WERI-Rb-1 (cell line): ENCODE measurements around the gene PITRM1.

ENCODE experiments used
- DNase-seq: peaks from one replicate; pipeline ENCODE4 v3.0.0-alpha.2; 2020
- H3K27ac ChIP-seq: fragments of 250-450 bp; sonication (Bioruptor Pico); 2 replicates; pipeline ENCODE4 v1.5.1; 2020; ENCODE audit warnings: mild to moderate bottlenecking, moderate library complexity
- H3K27me3 ChIP-seq: fragments of 250-450 bp; sonication (Bioruptor Pico); 2 replicates; pipeline ENCODE4 v1.5.1; 2021; ENCODE audit warnings: mild to moderate bottlenecking, low read depth, moderate library complexity; ENCODE audit not compliant: insufficient read depth, severe bottlenecking
- H3K36me3 ChIP-seq: fragments of 250-450 bp; sonication (Bioruptor Pico); 2 replicates; pipeline ENCODE4 v1.5.1; 2020; ENCODE audit warnings: mild to moderate bottlenecking, moderate library complexity
- H3K4me3 ChIP-seq: 2 replicates; pipeline ENCODE4 v1.5.1; 2011; ENCODE audit warnings: low read depth, mild to moderate bottlenecking, control low read depth, low read length
- H3K9me3 ChIP-seq: fragments of 250-450 bp; sonication (Bioruptor Pico); 2 replicates; pipeline ENCODE4 v1.5.1; 2021; ENCODE audit warnings: mild to moderate bottlenecking, moderate library complexity; ENCODE audit not compliant: severe bottlenecking
- CTCF ChIP-seq: IDR thresholded peaks from 2 replicates; pipeline ENCODE4 v1.5.1; 2011; ENCODE audit warnings: low read depth, mild to moderate bottlenecking, control low read depth, inconsistent platforms, low read length

PITRM1 gene

DNA sequence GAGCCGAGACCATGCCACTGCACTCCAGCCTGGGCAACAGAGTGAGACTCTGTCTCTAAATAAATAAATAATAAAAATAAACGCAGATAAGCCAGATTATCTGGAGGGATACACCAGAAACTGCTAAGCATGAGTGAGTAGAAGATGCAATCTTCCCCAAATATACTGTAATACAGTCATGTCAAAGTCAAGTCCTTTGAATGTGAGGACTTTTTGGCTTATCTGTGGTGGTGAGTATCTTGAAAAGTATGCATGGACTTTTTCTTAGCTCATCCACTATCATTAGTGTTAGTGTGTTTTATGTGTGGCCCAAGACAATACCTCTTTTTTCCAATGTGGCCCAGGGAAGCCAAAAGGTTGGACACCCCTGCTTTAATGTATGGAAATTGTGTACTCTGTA, 44.7 kb upstream of the PITRM1 start:
- DNase-seq: no peak

DNA sequence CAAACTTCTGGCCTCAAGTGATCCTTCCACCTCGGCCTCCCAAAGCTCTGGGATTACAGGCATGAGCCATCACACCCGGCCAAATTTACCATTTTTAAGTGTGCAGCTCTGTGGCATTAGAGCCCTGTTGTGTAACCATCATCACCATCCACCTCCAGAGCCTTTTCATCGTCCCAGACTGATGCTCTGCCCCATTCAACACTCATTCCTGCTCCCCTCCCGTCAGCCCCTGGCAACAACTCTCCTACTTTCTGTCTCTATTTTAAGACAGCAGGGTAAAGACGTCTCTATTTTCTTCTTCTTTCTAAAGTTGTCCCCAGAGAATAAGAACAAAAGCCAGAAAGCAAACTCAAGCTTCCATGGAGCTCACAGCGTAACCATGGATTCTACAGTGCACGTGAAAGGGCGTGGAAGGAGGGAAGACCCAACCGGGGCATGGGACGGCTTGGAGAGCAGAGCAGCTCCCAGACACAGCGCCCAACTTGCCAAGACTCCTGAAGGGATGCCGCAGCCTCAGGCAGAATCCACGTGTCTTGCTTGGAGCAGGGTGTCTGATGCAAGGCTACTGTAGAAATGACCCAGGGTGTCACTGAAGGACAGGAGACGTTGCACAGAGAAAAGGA, 42.7 kb upstream of the PITRM1 start:
- Histone ChIP-seq H3K27me3 (no peaks in the 10 kb centered on the region), H3K36me3 (no peaks in the 10 kb centered on the region), H3K9me3 (no peaks in the 10 kb centered on the region), H3K27ac (no peak overlapping the region), H3K4me3 (no peak overlapping the region)
- no peak for TF ChIP-seq CTCF
- DNase-seq: no peak

More for the DNA sequence above, 44.7 kb upstream of the PITRM1 start:
- no peaks in the 10 kb centered on the region for H3K27me3 ChIP-seq
- no peak overlapping the region for H3K4me3 ChIP-seq
- no peaks in the 10 kb centered on the region for H3K9me3 ChIP-seq
- no peak overlapping the region for H3K27ac ChIP-seq
- no peaks in the 10 kb centered on the region for H3K36me3 ChIP-seq
- TF ChIP-seq CTCF: no peak

DNA sequence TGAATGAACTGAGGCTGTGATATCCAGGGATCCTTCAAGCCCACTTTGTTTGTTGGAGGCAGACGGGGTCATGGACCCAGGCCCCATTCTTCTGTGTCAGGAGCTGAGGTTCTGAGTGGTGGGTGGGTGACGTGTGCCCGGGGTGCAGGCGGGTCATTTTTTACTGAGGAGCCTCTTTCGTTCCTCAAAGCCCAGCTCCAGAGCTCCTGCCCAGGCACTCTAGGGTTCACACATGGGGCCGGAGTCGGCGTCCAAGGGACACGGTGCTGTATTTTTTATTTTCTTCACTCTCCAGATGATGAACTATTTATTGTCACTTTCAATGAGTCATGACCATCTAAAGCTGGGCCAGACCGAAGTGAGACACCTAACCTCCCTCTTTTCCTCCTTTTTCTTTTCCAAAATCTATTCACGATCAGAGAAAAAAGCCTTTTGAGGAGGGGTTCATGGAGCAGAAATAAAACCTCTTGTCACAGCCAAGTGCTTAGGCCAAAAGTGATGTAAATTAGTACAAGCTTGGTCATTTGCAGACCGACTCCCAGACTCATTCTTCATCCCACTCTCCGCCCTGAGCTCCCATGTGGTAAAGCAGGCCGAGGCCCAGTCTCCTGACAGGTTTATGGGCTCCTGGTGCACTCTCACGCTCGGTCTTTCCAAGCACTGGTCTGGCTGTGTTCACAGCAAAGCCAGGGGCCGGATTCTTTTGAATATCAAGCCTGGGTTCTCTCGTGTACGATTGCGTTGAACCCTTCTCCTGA, 41.4 kb upstream of the PITRM1 start:
- Histone ChIP-seq H3K4me3 (no peak overlapping the region), H3K27ac (no peak overlapping the region), H3K36me3 (no peaks in the 10 kb centered on the region), H3K27me3 (no peaks in the 10 kb centered on the region), H3K9me3 (no peaks in the 10 kb centered on the region)
- DNase-seq: no peak
- TF ChIP-seq CTCF: no peak

- no peaks in the 10 kb centered on the region for H3K27me3 ChIP-seq
- no peaks in the 10 kb centered on the region for H3K9me3 ChIP-seq
- TF ChIP-seq CTCF: no peak
- DNase-seq: no peak
- no peaks in the 10 kb centered on the region for H3K36me3 ChIP-seq
- no peak overlapping the region for H3K4me3 ChIP-seq
- H3K27ac ChIP-seq: no peak overlapping the region
Measured at GRCh38 chr10:3213208-3213607, 40.6 kb upstream of the PITRM1 start.

- DNase-seq: no peak
- H3K4me3 ChIP-seq: no peak overlapping the region
- no peak for TF ChIP-seq CTCF
- H3K36me3 ChIP-seq: no peaks in the 10 kb centered on the region
- no peaks in the 10 kb centered on the region for H3K9me3 ChIP-seq
- no peaks in the 10 kb centered on the region for H3K27me3 ChIP-seq
- H3K27ac ChIP-seq: no peak overlapping the region
Measured at GRCh38 chr10:3210251-3210877, 37.8 kb upstream of the PITRM1 start.
